ENCODE measurements around the gene BNC2.

DNA sequence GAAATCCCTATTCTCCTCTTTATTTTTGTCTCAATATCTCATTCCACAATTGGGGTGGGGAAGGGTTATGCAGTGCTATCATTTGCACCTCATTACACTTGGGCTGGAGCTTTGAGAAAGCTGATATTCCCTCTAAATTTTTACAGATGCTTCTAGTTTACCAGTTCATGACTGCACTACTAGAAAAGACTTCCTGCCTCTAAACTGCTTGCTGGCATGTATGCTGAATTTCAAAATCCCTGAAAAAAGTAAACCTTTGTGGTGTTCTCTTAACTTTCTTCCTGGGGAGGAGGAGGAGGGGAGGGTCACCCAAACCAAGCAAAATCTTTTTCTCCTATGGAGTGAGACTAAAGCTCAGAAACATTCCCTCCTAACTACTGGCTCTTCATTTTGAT is 45.1 kb downstream of the BNC2 start:
- no peak for TF ChIP-seq POLR2AphosphoS5 (IDR thresholded peaks at IDR 0.05; ENCODE audit: borderline replicate concordance, low read depth, low read length)
- TF ChIP-seq EZH2 (IDR thresholded peaks at IDR 0.05): no peak
- no peak for TF ChIP-seq FOXP2 (optimal IDR thresholded peaks at IDR 0.05; ENCODE audit: control extremely low read depth, extremely low read length, insufficient read depth)
